ENCODE measurements around the gene CCDC190. TPM values are rescaled to one million over a fixed set of nuclear protein-coding genes. Genes with fewer than 3 reads are reported as not detected.
A peak's percentile ranks its signal among the peaks of the same experiment; 100 is the strongest.
"Not testable (repeated sequence)": the region's sequence is repeated elsewhere in the genome, so short reads cannot be mapped to it uniquely, and the experiment has no call there.

Gene CCDC190
- total and polyA plus RNA-seq, 5 experiments from 2014 or later, result not detected

GRCh38 chr1:162871417-162871816, 10.4 kb upstream of the CCDC190 start:
- H3K4me3 Mint-ChIP-seq, POLR2A ChIA-PET, H3K4me1 Mint-ChIP-seq, H3K27ac Mint-ChIP-seq, ATAC-seq, DNase-seq: not testable (repeated sequence)
- peaks cover 0 to 13% (median 0%) of the 10 kb centered on the region in 3 donors for H3K36me3 Mint-ChIP-seq
- peaks cover 14 to 57% (median 27%) of the 10 kb centered on the region in 5 donors for H3K27me3 Mint-ChIP-seq
- peaks cover 8 to 36% (median 21%) of the 10 kb centered on the region in 9 donors for H3K9me3 Mint-ChIP-seq

- no peaks in the 10 kb centered on the region for H3K4me1 Mint-ChIP-seq
- no peak for DNase-seq
- no peak overlapping the region for H3K4me3 Mint-ChIP-seq
- POLR2A ChIA-PET, result no interaction called here
- H3K27ac Mint-ChIP-seq, result no peak overlapping the region
- peaks cover 9 to 33% (median 20%) of the 10 kb centered on the region in 5 donors for H3K27me3 Mint-ChIP-seq
- peaks cover 8 to 36% (median 21%) of the 10 kb centered on the region in 9 donors for H3K9me3 Mint-ChIP-seq
- H3K36me3 Mint-ChIP-seq, result peaks cover 0 to 13% (median 0%) of the 10 kb centered on the region in 3 donors
- ATAC-seq, result no peak
These were observed 8.0 kb upstream of the CCDC190 start for GRCh38 chr1:162868972-162869371.

- H3K27me3 Mint-ChIP-seq, result peaks cover 5 to 26% (median 18%) of the 10 kb centered on the region in 5 donors
- no peak overlapping the region for H3K27ac Mint-ChIP-seq
- peaks cover 0 to 3% (median 0%) of the 10 kb centered on the region in 9 donors for H3K9me3 Mint-ChIP-seq
- H3K4me1 Mint-ChIP-seq, result no peaks in the 10 kb centered on the region
- no peaks in the 10 kb centered on the region for H3K36me3 Mint-ChIP-seq
- ATAC-seq (no peak), DNase-seq (no peak)
- H3K4me3 Mint-ChIP-seq, result no peak overlapping the region
- POLR2A ChIA-PET, result no interaction called here
These were observed 650 bp upstream of the CCDC190 start for GRCh38 chr1:162861625-162862024.

DNA sequence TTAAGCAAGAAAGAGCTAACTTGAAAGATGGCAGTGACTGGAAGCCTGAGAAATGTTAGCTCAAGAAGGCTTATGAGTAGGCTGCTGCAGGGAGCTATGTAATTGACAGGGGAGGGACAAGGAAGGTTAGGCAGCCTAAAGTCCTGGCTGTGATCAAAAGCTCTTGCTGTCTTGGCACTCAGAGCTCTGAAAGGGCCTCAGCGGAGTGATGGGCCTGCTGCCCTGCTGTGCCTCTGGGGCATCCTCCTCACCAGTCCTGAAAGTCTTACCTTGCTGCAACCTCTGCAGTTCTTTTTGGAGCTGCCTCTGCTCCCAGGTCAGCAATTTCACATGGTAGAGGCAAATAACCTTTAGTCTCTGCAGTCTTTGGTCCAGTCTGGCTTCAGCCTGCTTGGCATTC, 1.8 kb downstream of the CCDC190 start:
- ATAC-seq, result no peak

GRCh38 chr1:162857850-162858249, 3.1 kb downstream of the CCDC190 start:
- peaks cover 5 to 20% (median 10%) of the 10 kb centered on the region in 5 donors for H3K27me3 Mint-ChIP-seq
- H3K36me3 Mint-ChIP-seq, result no peaks in the 10 kb centered on the region
- no peak overlapping the region for H3K4me3 Mint-ChIP-seq
- no peak for DNase-seq
- ATAC-seq, result no peak
- no peak overlapping the region for H3K27ac Mint-ChIP-seq
- POLR2A ChIA-PET, result no interaction called here
- H3K9me3 Mint-ChIP-seq, result peaks cover 0 to 3% (median 0%) of the 10 kb centered on the region in 9 donors
- H3K4me1 Mint-ChIP-seq, result no peaks in the 10 kb centered on the region

More for the DNA sequence above, 1.8 kb downstream of the CCDC190 start:
- Mint-ChIP-seq H3K9me3 (peaks cover 0 to 3% (median 0%) of the 10 kb centered on the region in 9 donors), H3K36me3 (no peaks in the 10 kb centered on the region), H3K4me3 (no peak overlapping the region), H3K27me3 (peaks cover 5 to 26% (median 15%) of the 10 kb centered on the region in 5 donors), H3K27ac (no peak overlapping the region), H3K4me1 (no peaks in the 10 kb centered on the region)
- POLR2A ChIA-PET, result no interaction called here
- DNase-seq, result no peak

GRCh38 chr1:162856260-162856659, 4.7 kb downstream of the CCDC190 start:
- DNase-seq, result no peak
- Mint-ChIP-seq H3K27ac (no peak overlapping the region), H3K27me3 (peaks cover under 1 to 15% (median 1%) of the 10 kb centered on the region in 5 donors), H3K9me3 (no peaks in the 10 kb centered on the region), H3K4me3 (no peak overlapping the region), H3K36me3 (no peaks in the 10 kb centered on the region), H3K4me1 (no peaks in the 10 kb centered on the region)
- POLR2A ChIA-PET, result no interaction called here
- no peak for ATAC-seq

- POLR2A ChIA-PET, result no interaction called here
- H3K27ac Mint-ChIP-seq, result no peak overlapping the region
- no peak for ATAC-seq
- H3K4me3 Mint-ChIP-seq, result no peak overlapping the region
- no peaks in the 10 kb centered on the region for H3K4me1 Mint-ChIP-seq
- no peaks in the 10 kb centered on the region for H3K36me3 Mint-ChIP-seq
- DNase-seq, result no peak
- peaks cover 0 to 17% (median 7%) of the 10 kb centered on the region in 5 donors for H3K27me3 Mint-ChIP-seq
- no peaks in the 10 kb centered on the region for H3K9me3 Mint-ChIP-seq
These were observed 5.4 kb downstream of the CCDC190 start for GRCh38 chr1:162855461-162856150.

GRCh38 chr1:162854245-162854882, 6.6 kb downstream of the CCDC190 start:
- no peak overlapping the region for H3K4me3 Mint-ChIP-seq
- ATAC-seq (peak; percentile 32 to 53), DNase-seq (peak; percentile 6 to 69 (median 21))
- no peaks in the 10 kb centered on the region for H3K9me3 Mint-ChIP-seq
- POLR2A ChIA-PET, result interaction anchor here (1.0 kb wide), 1 partner anchor 461 kb away, joined by 5 read pairs; no protein-coding TSS in a partner anchor
- no peaks in the 10 kb centered on the region for H3K36me3 Mint-ChIP-seq
- H3K27me3 Mint-ChIP-seq, result peaks cover 0 to 19% (median 8%) of the 10 kb centered on the region in 5 donors
- H3K4me1 Mint-ChIP-seq, result no peaks in the 10 kb centered on the region
- H3K27ac Mint-ChIP-seq, result no peak overlapping the region

DNA sequence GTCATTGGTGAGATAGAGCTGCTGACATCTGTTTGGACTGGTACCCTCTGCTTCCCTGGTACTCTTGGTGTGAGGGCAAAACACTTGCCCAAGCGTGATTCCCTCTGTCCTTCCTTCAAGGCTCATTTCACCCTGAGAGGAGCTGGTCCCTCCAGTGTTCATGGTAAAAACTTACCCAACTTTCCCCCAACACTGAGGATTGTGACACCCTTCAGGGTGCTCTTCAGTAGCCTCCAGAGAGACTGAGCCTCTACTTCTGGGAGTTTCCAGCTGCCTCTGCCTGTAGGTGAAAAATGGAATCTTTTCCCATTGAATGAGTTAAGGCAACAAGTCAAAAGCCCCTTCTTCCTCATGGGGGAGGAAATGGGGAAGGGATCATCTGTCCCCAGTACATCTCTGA, 9.6 kb downstream of the CCDC190 start:
- no peaks in the 10 kb centered on the region for H3K36me3 Mint-ChIP-seq
- POLR2A ChIA-PET, result interaction anchor here (0.6 kb wide), 1 partner anchor 467 kb away, joined by 3 read pairs; no protein-coding TSS in a partner anchor
- H3K27ac Mint-ChIP-seq, result no peak overlapping the region
- ATAC-seq, result no peak
- no peaks in the 10 kb centered on the region for H3K4me1 Mint-ChIP-seq
- no peaks in the 10 kb centered on the region for H3K9me3 Mint-ChIP-seq
- no peak for DNase-seq
- H3K4me3 Mint-ChIP-seq, result no peak overlapping the region
- peaks cover 0 to 26% (median 10%) of the 10 kb centered on the region in 5 donors for H3K27me3 Mint-ChIP-seq

- H3K27me3 Mint-ChIP-seq, result peaks cover 0 to 28% (median 10%) of the 10 kb centered on the region in 5 donors
- no peaks in the 10 kb centered on the region for H3K9me3 Mint-ChIP-seq
- no peaks in the 10 kb centered on the region for H3K36me3 Mint-ChIP-seq
- H3K4me1 Mint-ChIP-seq, result no peaks in the 10 kb centered on the region
- ATAC-seq, result no peak
- H3K4me3 Mint-ChIP-seq, result no peak overlapping the region
- no peak for DNase-seq
- POLR2A ChIA-PET, result no interaction called here
- no peak overlapping the region for H3K27ac Mint-ChIP-seq
These were observed 11.3 kb downstream of the CCDC190 start for GRCh38 chr1:162849711-162850110.

DNA sequence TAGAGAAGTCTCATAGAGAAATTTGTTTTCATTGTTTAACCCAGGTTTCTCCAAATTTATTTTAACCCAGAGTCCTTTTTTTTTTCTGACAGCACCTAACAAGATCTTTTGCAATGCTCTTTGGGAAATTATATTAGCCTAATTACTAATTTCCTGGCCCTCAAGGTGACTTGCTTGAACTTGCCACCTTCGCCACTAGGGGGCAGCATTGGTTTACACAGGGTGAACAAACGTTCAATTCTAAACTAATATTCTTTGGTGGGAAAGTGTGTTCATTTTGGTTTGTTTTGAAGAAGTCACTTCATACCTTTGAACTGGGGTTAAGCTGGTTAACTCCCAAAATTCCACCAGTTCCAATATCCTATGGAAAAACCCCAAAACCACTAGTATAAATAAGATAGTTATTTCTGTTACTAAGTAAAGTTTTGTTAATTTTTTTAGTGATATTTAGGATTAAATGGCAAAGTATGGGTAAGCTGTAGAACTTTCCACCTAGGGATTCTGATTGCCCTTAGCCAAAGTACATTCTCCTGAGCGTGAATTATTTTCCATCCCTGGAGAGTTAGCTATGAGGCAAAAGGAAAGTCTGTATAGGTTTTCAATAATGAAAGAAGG, 13.0 kb downstream of the CCDC190 start:
- no peaks in the 10 kb centered on the region for H3K4me1 Mint-ChIP-seq
- ATAC-seq (peak; percentile 33 to 49), DNase-seq (peak; percentile 44 to 87 (median 68))
- H3K27ac Mint-ChIP-seq, result no peak overlapping the region
- POLR2A ChIA-PET, result no interaction called here
- H3K9me3 Mint-ChIP-seq, result no peaks in the 10 kb centered on the region
- H3K27me3 Mint-ChIP-seq, result peaks cover 0 to 28% (median 15%) of the 10 kb centered on the region in 5 donors
- H3K36me3 Mint-ChIP-seq, result no peaks in the 10 kb centered on the region
- H3K4me3 Mint-ChIP-seq, result no peak overlapping the region

DNA sequence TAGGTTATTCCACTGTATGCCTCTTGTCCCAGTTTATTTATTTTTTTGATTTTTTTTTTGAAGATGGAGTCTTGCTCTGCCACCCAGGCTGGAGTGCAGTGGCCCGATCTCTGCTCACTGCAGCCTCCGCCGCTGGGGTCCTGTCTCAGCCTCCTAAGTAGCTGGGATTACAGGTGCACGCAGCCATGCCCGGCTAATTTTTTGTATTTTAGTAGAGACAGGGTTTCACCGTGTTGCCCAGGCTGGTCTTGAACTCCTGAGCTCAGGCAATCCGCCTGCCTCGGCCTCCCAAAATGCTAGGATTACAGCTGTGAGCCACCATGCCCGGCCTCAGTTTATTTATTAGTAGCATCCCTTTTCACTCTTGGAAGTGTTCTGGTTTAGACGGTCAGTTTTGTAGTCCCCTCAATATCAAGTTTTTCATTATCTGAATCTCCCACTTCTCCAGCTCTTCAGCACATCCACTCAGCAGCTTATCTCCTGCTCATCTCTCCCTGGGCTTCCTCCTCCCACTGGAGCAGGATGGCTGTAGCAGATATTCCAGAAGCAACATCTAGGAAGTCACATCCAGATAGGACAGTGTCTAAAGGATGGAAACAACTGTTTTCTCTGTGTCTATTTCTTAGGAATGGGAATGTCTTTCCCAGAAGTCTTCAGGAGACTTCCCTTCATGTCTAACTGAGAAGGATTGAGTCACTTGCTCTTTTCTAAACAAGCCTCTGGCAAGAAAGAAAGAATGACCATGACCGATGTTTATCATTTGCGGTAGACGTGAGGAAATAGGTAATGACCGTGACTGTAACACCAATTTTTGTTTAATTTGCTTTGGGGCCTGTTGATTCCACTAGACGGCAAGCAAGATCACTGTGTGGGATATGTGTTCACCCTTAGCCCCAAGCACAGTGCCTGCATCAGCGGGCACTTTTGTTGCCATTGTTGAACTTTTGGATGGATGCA, 14.4 kb downstream of the CCDC190 start:
- DNase-seq, result no peak
- Mint-ChIP-seq H3K36me3 (no peaks in the 10 kb centered on the region), H3K4me3 (no peak overlapping the region), H3K4me1 (no peaks in the 10 kb centered on the region), H3K27me3 (peaks cover 6 to 29% (median 19%) of the 10 kb centered on the region in 5 donors), H3K27ac (no peak overlapping the region), H3K9me3 (no peaks in the 10 kb centered on the region)
- POLR2A ChIA-PET, result no interaction called here
- no peak for ATAC-seq

Measured in naive thymus-derived CD8-positive, alpha-beta T cell (primary cell).